ENCODE data around the gene OTUD5.
A peak's percentile ranks its signal among the peaks of the same experiment; 100 is the strongest.

Gene OTUD5

DNA sequence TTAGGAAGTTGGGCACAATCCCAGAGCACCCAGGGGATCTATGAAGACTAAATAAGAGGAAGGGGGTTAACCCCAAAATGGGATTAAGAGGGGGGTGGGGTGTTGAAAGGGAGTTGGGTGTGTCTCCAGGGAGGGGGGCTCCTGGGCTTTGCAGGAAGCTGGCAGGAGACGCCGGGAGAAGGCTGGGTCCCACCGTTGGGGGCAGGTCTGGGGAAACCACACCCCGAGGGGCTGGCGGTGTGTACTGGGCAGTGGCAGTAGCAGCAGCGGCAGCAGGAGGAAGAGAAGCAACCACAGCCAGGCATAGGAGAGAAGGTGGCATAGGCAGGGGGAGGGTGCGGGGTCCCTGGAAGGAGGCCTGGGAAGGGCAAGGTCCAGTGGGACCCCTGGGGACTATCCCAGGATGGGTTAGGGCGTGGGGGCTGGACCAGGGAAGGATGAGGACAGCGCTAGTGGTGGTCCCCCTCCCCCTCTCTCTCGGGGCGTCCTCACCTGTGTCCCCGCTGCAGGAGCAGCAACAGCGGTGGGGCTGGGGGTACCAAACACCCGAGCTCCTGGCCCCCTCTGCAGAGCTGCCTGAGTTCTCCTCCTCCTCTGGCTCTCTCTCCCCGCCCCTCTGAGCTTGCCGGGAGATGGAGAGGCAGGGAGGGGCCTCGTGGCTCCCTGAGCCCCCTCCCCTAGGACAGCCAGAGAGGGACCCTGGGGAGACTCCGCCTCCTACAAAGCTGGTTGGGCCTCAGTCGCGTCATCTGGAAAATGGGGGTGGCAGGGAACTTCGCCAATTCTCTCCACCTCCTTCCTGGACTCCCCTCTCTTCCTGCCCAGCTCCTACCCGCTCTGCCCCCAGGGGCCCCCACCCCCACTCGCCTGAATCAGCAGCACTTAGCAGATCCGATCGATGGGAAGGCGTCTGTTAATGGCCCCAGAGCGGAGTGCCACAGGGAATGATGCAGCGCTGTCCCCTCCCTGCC lies 14.1 kb upstream of the OTUD5 start, which contains the start of gene KCND1:
KCND1 (minus strand) TSS at position 596 of the 971 bp plus-strand sequence. CDS start 1,573 bp downstream, outside the sequence.
- Histone ChIP-seq H3K4me1 (ENCODE audit: insufficient read depth, insufficient read length) (peaks cover 5% of the 10 kb centered on the region), H3K36me3 (ENCODE audit: insufficient read depth, insufficient read length, low read length) (peaks cover 46% of the 10 kb centered on the region), H3K9me3 (ENCODE audit: insufficient read depth, low read length) (no peaks in the 10 kb centered on the region), H3K4me3 (ENCODE audit: insufficient read length, low read depth) (peak within 1 kb of the TSS; percentile 61), H3K9ac (ENCODE audit: insufficient read length, low read depth) (peak within 1 kb of the TSS; percentile 82), H3K27me3 (ENCODE audit: insufficient read depth, insufficient read length) (no peaks in the 10 kb centered on the region)
- TF ChIP-seq YY1 (IDR thresholded peaks at IDR 0.05; ENCODE audit: insufficient read depth, insufficient read length) (no peak), ZNF274 (IDR thresholded peaks at IDR 0.05; ENCODE audit: low read depth, low read length) (no peak), SUZ12 (IDR thresholded peaks at IDR 0.05; ENCODE audit: extremely low read depth, insufficient read depth, insufficient read length) (no peak)
- DNase-seq (ENCODE audit: low read depth, low spot score) = no peak

DNA sequence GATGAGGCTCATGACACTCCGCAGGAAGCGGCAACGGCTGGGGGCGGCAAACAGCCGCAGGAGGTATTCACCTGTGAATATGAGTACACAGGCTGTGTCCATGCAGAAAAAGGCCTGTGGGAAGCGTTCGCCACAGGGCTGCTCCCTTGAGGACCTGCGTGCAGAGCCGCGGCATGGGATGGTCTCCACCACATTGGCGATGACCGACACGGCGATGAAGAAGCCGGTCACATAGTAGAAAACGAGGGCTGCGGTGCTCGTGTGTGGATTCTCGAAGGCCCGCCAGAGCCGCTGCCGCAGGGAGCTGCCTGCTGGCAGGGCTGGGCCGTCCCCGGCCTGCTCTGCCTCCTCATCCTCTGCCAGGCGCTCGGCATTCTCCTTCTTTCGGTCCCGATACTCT lies 12.1 kb upstream of the OTUD5 start:
- H3K9ac ChIP-seq (ENCODE audit: insufficient read length, low read depth) = no peak overlapping the region
- peaks cover 5% of the 10 kb centered on the region for H3K4me1 ChIP-seq (ENCODE audit: insufficient read depth, insufficient read length)
- DNase-seq (ENCODE audit: low read depth, low spot score) = no peak
- no peaks in the 10 kb centered on the region for H3K27me3 ChIP-seq (ENCODE audit: insufficient read depth, insufficient read length)
- H3K9me3 ChIP-seq (ENCODE audit: insufficient read depth, low read length) = no peaks in the 10 kb centered on the region
- H3K36me3 ChIP-seq (ENCODE audit: insufficient read depth, insufficient read length, low read length) = peaks cover 41% of the 10 kb centered on the region
- TF ChIP-seq YY1 (IDR thresholded peaks at IDR 0.05; ENCODE audit: insufficient read depth, insufficient read length) = no peak
- TF ChIP-seq SUZ12 (IDR thresholded peaks at IDR 0.05; ENCODE audit: extremely low read depth, insufficient read depth, insufficient read length) = no peak
- TF ChIP-seq ZNF274 (IDR thresholded peaks at IDR 0.05; ENCODE audit: low read depth, low read length) = no peak
- H3K4me3 ChIP-seq (ENCODE audit: insufficient read length, low read depth) = no peak overlapping the region

DNA sequence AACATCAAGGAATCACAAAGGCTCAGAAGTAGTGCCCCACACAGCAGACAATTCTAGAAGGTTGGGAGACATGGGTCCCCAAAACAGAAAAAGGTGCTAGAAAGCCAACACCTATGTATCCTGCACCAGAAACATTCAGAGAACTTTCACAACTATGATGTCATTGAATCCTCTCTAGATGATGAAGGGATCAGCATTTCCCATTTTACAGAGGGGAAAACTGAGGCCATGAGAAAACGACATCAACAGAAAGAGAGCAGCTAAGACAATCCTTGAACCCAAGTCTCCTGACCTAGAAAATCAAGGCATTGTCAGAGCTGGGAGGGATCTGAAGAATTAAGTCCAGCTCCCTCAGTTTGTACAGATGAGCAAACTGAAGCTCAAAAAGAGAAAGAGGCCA lies 11.0 kb upstream of the OTUD5 start:
- no peak for DNase-seq (ENCODE audit: low read depth, low spot score)
- Histone ChIP-seq H3K4me1 (ENCODE audit: insufficient read depth, insufficient read length) (peaks cover 5% of the 10 kb centered on the region), H3K9me3 (ENCODE audit: insufficient read depth, low read length) (no peaks in the 10 kb centered on the region), H3K36me3 (ENCODE audit: insufficient read depth, insufficient read length, low read length) (peaks cover 38% of the 10 kb centered on the region), H3K4me3 (ENCODE audit: insufficient read length, low read depth) (no peak overlapping the region), H3K9ac (ENCODE audit: insufficient read length, low read depth) (no peak overlapping the region), H3K27me3 (ENCODE audit: insufficient read depth, insufficient read length) (no peaks in the 10 kb centered on the region)
- TF ChIP-seq SUZ12 (IDR thresholded peaks at IDR 0.05; ENCODE audit: extremely low read depth, insufficient read depth, insufficient read length) (no peak), ZNF274 (IDR thresholded peaks at IDR 0.05; ENCODE audit: low read depth, low read length) (no peak), YY1 (IDR thresholded peaks at IDR 0.05; ENCODE audit: insufficient read depth, insufficient read length) (no peak)

DNA sequence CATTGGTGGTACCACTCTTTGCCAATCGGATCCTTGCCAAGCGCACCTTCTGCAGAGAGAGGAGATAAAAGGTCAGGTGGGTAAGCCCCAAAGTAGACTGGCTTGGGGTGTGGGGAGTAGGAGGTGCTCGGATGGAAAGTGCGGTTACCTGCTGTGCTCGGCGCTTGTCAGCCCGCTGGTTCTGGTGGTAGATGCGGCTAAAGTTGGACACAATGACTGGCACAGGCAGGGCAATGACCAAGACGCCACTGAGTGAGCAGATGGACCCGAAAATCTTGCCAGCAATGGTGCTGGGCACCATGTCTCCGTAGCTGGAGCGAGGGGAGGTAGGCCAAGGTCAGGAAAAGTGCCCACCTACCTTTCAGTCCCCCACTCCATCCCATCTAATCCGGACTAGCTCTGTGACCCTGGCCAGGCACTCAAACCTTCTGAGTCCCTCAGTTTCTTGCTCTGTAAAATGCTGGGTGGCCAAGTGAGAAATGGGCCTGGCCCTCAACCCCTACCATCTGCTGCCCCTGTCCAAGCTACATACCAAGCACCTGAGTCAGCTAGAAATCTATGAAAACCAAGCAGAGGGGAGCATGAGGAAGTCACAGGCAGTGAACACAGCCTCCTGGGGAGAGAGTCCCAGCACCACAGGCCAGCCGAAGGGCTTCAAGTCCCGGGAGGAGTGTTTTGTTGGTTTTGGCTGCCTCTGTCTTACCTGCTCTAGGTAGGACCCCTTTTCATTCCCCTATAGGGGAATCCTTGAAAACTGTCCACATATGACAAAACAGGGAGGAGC lies 9.6 kb upstream of the OTUD5 start:
- Histone ChIP-seq H3K27me3 (ENCODE audit: insufficient read depth, insufficient read length) (no peaks in the 10 kb centered on the region), H3K36me3 (ENCODE audit: insufficient read depth, insufficient read length, low read length) (peaks cover 40% of the 10 kb centered on the region), H3K4me1 (ENCODE audit: insufficient read depth, insufficient read length) (peaks cover 11% of the 10 kb centered on the region), H3K9ac (ENCODE audit: insufficient read length, low read depth) (no peak overlapping the region), H3K4me3 (ENCODE audit: insufficient read length, low read depth) (no peak overlapping the region), H3K9me3 (ENCODE audit: insufficient read depth, low read length) (no peaks in the 10 kb centered on the region)
- DNase-seq (ENCODE audit: low read depth, low spot score) = no peak
- TF ChIP-seq SUZ12 (IDR thresholded peaks at IDR 0.05; ENCODE audit: extremely low read depth, insufficient read depth, insufficient read length) (no peak), YY1 (IDR thresholded peaks at IDR 0.05; ENCODE audit: insufficient read depth, insufficient read length) (no peak), ZNF274 (IDR thresholded peaks at IDR 0.05; ENCODE audit: low read depth, low read length) (no peak)

DNA sequence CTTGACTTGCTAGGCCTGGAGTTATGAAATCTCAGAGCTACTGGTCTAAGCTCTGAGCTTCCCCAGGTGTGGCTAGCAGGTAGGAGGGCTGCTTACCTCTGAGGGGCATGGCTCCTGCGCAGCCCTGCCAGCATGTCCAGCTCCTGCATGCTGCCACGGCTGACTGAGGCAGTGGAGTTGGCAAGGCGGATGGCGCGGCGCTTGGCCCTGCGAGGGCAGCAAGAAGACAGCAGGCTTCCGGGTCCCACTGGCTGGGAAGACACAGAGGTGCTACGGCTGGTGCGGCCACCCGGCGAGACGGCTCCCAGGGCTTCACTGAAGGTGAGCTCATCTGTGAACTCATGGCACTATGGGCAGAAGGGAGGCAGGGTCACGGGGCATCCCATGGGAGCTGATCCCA lies 8.6 kb upstream of the OTUD5 start:
- peaks cover 15% of the 10 kb centered on the region for H3K4me1 ChIP-seq (ENCODE audit: insufficient read depth, insufficient read length)
- H3K9me3 ChIP-seq (ENCODE audit: insufficient read depth, low read length) = no peaks in the 10 kb centered on the region
- TF ChIP-seq SUZ12 (IDR thresholded peaks at IDR 0.05; ENCODE audit: extremely low read depth, insufficient read depth, insufficient read length) = no peak
- TF ChIP-seq ZNF274 (IDR thresholded peaks at IDR 0.05; ENCODE audit: low read depth, low read length) = no peak
- no peak for TF ChIP-seq YY1 (IDR thresholded peaks at IDR 0.05; ENCODE audit: insufficient read depth, insufficient read length)
- H3K27me3 ChIP-seq (ENCODE audit: insufficient read depth, insufficient read length) = no peaks in the 10 kb centered on the region
- DNase-seq (ENCODE audit: low read depth, low spot score) = no peak
- no peak overlapping the region for H3K9ac ChIP-seq (ENCODE audit: insufficient read length, low read depth)
- no peak overlapping the region for H3K4me3 ChIP-seq (ENCODE audit: insufficient read length, low read depth)
- peaks cover 42% of the 10 kb centered on the region for H3K36me3 ChIP-seq (ENCODE audit: insufficient read depth, insufficient read length, low read length)

DNA sequence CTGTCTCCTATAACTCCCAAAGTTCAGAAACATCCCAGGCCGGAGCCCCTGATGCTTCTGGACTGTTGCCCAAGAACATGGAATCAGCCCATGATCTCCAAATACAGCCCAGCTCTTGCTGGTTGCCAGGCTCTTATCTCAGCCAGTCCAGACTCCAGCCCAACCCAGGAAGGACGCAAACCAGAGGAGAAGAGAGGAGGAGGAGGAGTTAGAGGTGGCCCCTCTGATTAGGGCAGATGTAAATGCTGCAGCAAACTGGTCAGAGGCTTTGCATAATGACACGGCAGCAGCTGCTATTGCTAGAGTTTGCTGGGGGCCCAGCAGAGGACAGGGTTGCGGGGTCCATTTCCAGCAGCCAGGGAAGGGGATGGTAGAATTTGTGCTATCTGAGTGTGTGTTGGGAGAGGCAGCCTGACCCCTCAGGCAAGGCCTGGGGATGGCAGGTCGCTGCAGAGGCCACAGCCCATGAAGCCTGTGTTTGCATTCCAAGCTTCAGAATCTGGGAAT lies 4.2 kb upstream of the OTUD5 start:
- Histone ChIP-seq H3K27me3 (ENCODE audit: insufficient read depth, insufficient read length) (no peaks in the 10 kb centered on the region), H3K36me3 (ENCODE audit: insufficient read depth, insufficient read length, low read length) (peaks cover 30% of the 10 kb centered on the region), H3K4me1 (ENCODE audit: insufficient read depth, insufficient read length) (peaks cover 9% of the 10 kb centered on the region), H3K4me3 (ENCODE audit: insufficient read length, low read depth) (no peak overlapping the region), H3K9me3 (ENCODE audit: insufficient read depth, low read length) (no peaks in the 10 kb centered on the region), H3K9ac (ENCODE audit: insufficient read length, low read depth) (peak overlapping the region; percentile 52)
- no peak for TF ChIP-seq YY1 (IDR thresholded peaks at IDR 0.05; ENCODE audit: insufficient read depth, insufficient read length)
- TF ChIP-seq ZNF274 (IDR thresholded peaks at IDR 0.05; ENCODE audit: low read depth, low read length) = no peak
- no peak for TF ChIP-seq SUZ12 (IDR thresholded peaks at IDR 0.05; ENCODE audit: extremely low read depth, insufficient read depth, insufficient read length)
- DNase-seq (ENCODE audit: low read depth, low spot score) = no peak

Data from NT2/D1 (cell line).